ENCODE results near the gene INIP. TPM values are rescaled to one million over a fixed set of nuclear protein-coding genes. Genes with fewer than 3 reads are reported as not detected.

Gene INIP
- total RNA-seq, result 20.2 and 24.1 TPM in 2 replicates

GRCh38 chr9:112717661-112718331 lies at the start of gene INIP:
TSS of gene INIP (minus strand) at chr9:112718117. CDS start at chr9:112716485, 1,632 bp downstream.

GRCh38 chr9:112750016-112750763 lies 32.3 kb upstream of the INIP start, which contains the start of gene SNX30:
TSS of gene SNX30 (plus strand) at chr9:112750760. CDS start at chr9:112751002, 242 bp downstream.

Other genes with a start within 250 kb of the INIP start
- gene KIAA1958, start 231.3 kb downstream of the INIP start, total RNA-seq, result 2.7 and 3.7 TPM in 2 replicates
- gene SNX30, start 32.6 kb upstream of the INIP start, total RNA-seq, result 13.3 and 16.4 TPM in 2 replicates
- not detected in 2 replicates for gene SLC46A2, start 172.8 kb upstream of the INIP start, total RNA-seq

Measured in nasal cavity respiratory epithelium epithelial cell of viscerocranial mucosa (primary cell).